Measurements from ENCODE around the gene PDE4B.
"Not testable (repeated sequence)": the region's sequence is repeated elsewhere in the genome, so short reads cannot be mapped to it uniquely, and the experiment has no call there.

The PDE4B gene

DNA sequence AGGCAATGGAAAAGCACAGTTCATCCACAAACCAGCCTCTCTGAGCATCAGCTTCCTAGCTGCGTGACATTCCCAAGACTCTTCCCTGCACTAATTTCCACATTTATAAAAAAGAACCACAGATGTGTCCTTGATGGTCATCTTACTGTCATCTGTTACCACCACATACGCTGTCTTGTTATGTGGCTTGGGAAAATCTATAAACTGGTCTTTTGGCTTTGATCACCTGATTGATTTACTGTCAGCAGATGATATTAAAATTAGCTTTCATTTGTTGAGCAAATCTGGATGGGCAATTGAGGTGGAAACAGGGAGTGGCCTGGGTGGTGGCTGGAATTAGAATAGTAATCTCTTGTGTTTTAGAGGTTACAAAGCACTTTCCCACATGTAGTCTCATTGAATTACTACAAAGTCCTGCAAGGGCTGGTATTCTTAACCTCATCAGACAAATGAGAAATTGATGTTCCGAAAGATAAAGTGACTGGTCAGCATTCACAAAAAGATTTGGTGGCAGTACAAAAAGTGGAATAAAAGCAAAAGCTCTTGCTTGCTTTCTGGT is 509.6 kb downstream of the PDE4B start:
- DNase-seq (ENCODE audit: low read depth in 2 of 3, low spot score in 1 of 3): no peak

DNA sequence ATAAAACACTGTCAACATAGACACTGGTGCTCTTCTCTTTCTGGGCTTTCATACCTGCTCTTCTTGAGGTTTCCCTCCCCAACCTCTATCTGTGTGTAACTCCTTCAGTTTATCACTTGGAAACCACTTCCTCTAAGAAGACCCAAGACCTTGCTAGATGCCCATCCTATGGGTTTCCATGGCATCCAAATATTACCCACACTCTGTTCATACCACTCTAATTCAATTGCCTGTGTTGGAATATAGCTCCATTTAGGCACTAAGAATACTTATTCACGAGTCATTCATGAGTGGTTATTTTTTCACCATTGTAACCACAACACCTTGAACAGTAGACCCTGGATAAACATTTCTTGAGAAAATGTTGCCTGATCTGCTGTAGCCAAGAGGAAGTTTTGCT is 510.1 kb downstream of the PDE4B start:
- no peak for DNase-seq (ENCODE audit: low read depth in 2 of 3, low spot score in 1 of 3)

DNA sequence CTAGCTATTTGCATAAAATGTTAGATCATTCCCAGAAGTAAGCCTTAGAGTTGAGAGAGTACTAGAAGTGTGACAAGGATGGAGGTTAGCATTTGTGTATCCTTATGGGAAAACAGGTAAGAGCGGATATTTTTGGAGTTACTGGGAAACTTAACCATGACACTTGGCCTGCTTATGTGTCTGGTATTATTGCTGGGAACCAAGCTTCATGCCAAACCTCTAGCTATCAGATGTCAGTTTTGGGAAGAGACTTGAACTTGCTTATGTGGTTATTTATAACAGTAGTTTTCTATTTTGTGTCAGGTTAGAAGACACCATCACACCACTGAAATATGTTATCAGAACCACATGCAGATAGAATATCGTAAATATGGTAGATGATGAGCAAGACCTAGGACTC is 511.0 kb downstream of the PDE4B start:
- no peak for DNase-seq (ENCODE audit: low read depth in 2 of 3, low spot score in 1 of 3)

DNA sequence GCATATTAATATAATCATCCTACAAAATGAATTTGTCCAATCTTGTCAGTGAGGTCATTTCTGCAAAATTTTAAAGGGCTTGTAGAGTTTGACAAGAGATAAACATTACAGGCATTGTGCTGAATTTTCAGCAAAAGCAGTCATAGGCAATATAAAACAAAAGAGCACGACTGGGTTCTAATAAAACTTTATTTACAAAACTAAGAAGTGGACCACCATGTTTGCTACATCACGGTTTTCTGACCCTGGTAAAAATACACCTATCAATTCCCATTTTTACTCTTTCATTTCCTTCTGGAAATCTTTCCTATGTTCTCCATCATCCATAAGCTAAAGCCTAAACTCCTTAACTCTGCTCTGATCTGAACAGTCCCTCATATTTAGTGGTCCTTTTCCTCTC is 511.4 kb downstream of the PDE4B start:
- DNase-seq (ENCODE audit: low read depth in 2 of 3, low spot score in 1 of 3): no peak

GRCh38 chr1:66305927-66306326 is 513.2 kb downstream of the PDE4B start:
- no peak for DNase-seq (ENCODE audit: low read depth in 2 of 3, low spot score in 1 of 3)

- DNase-seq (ENCODE audit: low read depth in 2 of 3, low spot score in 1 of 3): no peak
These were observed 516.5 kb downstream of the PDE4B start for GRCh38 chr1:66309006-66309741.

DNA sequence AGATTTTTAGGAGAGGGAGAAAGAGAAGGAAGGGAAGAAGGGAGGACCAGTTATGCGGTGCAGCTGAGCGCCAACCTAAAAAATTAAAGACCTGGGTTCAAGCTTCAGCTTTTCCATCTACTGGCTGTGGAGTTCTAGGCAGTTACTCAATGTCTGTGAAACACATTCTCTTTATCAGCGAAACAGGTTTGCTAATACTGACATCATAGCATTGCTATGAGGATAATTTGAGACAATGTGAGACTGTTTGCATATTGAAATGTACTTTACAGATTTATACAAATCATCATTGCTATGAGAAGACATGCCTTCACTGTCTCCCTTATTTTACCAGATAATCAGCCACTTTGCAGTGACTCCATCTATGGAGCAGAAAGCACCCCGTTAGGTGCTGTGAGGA is 518.4 kb downstream of the PDE4B start:
- DNase-seq (ENCODE audit: low read depth in 2 of 3, low spot score in 1 of 3): no peak

DNA sequence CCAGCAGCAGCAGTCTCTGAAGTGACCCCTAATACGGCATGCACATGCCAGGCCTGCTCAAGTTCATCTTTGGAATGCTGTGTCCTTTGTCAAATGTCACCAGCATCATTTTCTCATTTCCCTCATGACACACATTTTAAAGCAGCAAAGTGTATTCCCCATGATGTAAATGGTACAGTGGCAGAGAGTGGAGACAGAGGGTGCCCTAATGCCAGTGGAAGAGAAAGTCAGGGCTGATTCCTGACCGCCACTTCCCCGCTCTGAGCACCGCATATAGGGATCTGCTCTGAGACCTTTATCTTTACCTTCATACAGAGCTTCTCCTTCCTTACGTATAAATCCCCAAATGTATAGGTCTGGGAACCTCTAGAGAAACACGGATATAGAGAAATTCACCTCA is 518.9 kb downstream of the PDE4B start:
- no peak for DNase-seq (ENCODE audit: low read depth in 2 of 3, low spot score in 1 of 3)

- DNase-seq (ENCODE audit: low read depth in 2 of 3, low spot score in 1 of 3): no peak
These were observed 519.7 kb downstream of the PDE4B start for GRCh38 chr1:66312271-66312990.

- no peak for DNase-seq (ENCODE audit: low read depth in 2 of 3, low spot score in 1 of 3)
These were observed 520.7 kb downstream of the PDE4B start for GRCh38 chr1:66313429-66313828.

DNA sequence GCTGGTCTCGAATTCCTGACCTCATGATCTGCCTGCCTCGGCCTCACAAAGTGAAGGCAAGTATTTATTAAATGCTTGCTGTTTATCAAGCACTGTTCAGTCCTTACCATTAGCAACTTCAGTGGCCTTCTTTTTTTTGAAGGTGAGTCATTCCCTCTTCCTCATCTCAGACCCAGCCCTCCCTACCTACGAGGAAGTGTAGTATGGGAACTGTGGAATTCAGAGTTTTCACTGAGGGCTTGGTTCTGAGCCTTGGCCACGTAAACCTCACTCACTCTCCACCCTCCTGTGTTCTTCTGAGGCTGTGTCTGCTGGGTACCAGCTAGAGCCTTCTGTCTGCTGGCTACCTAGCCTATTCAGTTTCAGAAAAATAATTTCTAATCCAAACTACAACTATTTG is 523.0 kb downstream of the PDE4B start:
- no peak for DNase-seq (ENCODE audit: low read depth in 2 of 3, low spot score in 1 of 3)

- no peak for DNase-seq (ENCODE audit: low read depth in 2 of 3, low spot score in 1 of 3)
These were observed 524.0 kb downstream of the PDE4B start for GRCh38 chr1:66316464-66317247.

DNA sequence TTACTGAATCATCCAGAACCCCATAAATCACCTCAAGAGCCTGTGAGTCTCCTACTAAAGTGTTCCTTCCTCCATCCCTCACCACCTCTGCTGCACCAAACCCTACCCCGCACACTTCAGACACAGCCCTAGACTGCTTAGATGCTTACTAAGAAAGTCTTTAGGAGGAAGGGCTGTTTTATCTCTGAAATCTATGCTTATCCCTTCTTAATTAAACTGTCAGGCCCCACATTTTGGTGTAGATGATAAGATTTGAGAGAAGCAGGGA is 524.5 kb downstream of the PDE4B start:
- no peak for DNase-seq (ENCODE audit: low read depth in 2 of 3, low spot score in 1 of 3)

DNA sequence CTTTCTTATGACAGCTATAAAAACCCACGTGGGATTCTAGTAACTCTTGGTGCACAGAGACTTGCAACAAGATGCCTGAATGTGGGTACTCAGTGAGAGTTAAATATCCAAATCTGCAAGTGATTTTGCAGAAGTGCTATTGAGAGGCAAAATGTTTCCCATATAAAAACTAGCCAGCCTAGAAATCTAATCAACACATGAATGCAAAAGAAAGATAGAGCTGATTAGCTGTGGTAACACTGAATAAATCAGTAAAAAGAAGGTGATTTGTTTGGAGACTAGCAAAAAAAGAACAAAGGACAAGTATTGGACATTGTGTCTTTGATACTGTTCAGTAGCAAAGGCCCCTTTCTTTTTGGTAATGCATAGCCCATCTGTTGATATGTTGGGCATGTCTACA is 527.5 kb downstream of the PDE4B start:
- no peak for DNase-seq (ENCODE audit: low read depth in 2 of 3, low spot score in 1 of 3)

DNA sequence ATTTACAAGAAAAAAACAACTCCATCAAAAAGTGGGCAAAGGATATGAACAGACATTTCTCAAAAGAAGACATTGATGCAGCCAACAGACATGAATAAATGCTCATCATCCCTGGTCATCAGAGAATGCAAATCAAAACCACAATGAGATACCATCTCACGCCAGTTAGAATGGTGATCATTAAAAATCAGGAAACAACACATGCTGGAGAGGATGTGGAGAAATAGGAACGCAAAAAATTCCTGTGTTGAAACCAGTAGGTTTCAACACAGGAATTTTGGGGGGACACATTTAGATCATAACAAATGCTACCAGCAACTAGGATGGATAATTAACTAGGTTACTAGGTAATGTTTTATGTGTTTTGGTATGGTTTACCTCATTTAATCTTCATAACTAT is 529.8 kb downstream of the PDE4B start:
- not testable (repeated sequence) for DNase-seq (ENCODE audit: low read depth in 2 of 3, low spot score in 1 of 3)

DNA sequence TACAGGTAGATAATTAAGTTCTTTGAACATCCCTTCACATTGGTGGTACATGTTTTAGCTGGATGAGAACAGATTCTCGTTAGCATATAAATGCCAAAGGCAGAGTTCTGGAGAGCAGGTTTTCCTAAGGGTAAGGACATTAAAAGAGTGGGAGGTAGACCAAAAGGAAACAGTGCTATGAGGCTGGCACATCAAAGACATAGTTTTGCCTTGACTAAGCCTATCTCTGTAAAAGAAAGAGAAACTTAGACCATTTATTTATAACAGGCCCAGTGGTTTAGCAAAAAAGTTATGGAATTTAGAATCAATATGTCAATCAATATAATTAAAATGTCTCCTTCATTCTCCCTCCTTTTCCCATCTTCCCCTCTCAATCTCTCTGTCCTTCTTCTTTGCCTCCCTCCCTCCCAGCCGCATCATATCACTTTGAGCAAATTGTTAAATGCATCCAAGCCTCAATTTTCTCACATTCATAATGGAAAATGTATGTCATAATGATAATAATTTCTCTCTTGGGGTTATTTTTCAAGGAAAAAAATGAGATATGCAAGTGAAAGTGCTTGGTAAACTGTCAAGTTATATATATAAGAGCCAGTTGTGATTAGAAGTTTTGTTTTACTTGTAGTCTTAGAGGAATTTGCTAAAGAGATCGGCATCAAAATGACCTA is 531.4 kb downstream of the PDE4B start:
- no peak for DNase-seq (ENCODE audit: low read depth in 2 of 3, low spot score in 1 of 3)

DNA sequence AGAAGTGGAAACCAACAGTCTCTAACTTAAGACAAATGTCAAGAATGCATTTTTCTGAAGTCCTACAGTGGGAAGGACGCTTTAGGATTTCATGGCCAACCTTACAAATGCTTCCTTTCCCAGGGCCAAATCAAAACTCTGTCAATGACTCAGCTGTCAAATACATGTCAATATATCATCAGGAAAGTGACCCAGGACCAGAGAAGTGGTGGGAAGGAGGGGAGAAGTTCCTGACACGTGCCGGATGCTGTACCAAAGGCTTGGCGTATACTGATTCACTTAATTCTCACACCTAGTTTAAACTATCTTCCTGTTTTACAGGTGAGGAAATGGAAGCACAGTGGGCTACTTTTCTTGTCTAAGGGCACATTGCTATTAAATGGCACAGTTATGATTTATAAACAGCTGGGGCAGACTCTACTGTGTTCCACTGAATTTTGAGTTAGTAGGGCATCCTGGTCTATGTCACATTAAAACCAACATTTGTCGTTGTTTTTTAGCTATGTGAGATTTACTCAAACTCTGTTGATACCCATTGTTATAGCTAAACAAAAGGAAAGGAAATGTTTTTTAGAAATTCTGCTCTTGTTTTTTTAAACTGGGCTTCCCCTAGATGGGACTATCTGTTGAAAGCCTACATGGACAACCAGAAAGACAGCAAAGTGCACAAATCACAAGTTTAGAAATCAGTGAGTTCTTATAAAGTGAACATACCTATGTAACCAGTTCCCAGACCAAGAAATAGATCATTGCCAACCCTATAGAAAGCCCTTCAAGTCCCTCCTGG is 533.1 kb downstream of the PDE4B start:
- no peak for DNase-seq (ENCODE audit: low read depth in 2 of 3, low spot score in 1 of 3)

DNA sequence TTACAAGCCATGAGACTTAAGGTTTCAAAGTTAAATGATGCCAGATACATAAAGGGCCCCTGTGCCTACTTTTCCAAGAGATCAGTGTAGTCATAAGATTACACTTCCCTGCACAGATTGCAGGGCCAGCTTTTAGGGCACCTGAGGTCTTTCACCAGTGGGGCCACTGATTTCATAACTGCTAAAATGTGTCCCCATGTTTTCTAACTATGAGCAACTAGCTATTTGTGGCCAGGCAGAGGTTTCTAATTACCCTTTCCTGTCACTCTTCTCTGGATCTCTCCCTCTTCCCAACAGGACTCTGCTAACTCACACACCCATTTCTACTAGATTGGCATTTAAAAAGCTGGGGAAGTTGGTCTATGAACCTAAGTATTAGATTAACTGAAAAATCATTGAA is 534.2 kb downstream of the PDE4B start:
- DNase-seq (ENCODE audit: low read depth in 2 of 3, low spot score in 1 of 3): no peak

- no peak for DNase-seq (ENCODE audit: low read depth in 2 of 3, low spot score in 1 of 3)
These were observed 534.9 kb downstream of the PDE4B start for GRCh38 chr1:66327588-66327987.

GRCh38 chr1:66328896-66329295 is 536.2 kb downstream of the PDE4B start:
- DNase-seq (ENCODE audit: low read depth in 2 of 3, low spot score in 1 of 3): no peak

DNA sequence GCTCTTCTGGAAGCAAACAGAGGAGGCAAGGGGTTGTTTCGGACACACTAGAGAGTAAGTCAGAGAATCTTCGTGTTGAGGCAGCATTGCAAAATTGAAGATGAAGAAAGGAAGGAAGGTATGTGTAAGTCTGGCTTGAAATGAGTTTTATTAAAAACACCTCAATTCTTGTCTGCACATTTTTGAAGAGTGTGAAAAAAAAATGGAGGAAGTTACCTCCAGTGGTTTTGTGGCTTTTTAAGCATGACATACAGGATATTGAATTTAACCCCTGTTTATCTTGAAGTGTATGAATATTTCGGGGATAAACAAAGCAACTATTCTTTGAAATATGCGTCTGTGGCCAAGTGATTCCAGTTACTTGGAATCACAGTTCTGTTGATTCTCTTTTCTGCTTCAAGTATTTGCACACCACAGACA is 538.0 kb downstream of the PDE4B start:
- DNase-seq (ENCODE audit: low read depth in 2 of 3, low spot score in 1 of 3): no peak

Data from stimulated activated CD4-positive, alpha-beta T cell treated with anti-CD3 and anti-CD28 coated beads, Interleukin-12 subunit alpha, Interleukin-12 subunit beta, amount 100 ng/mL, for 48 hours (primary cell).